MM.1S (cell line): ENCODE measurements around the gene EXOC7.

Experiments used
- EZH2 ChIP-seq: fragments of 300-600 bp; sonication (generic); optimal IDR thresholded peaks from 2 replicates; pipeline ENCODE3; 2017; ENCODE audit warnings: low read depth, mild to moderate bottlenecking, antibody characterized with exemption, low read length, mixed read lengths
- EZH2phosphoT487 ChIP-seq: fragments of 300-600 bp; sonication (generic); IDR thresholded peaks from 2 replicates; pipeline ENCODE4 v1.6.1; 2018; ENCODE audit warnings: antibody characterized with exemption, low read length
- TF ChIP-seq, protein P1 (sequence below): fragments of 300-600 bp; sonication (generic); IDR thresholded peaks from 2 replicates; pipeline ENCODE4 v1.5.1; 2016; ENCODE audit warnings: antibody characterized with exemption, low read length, mixed read lengths

DNA sequence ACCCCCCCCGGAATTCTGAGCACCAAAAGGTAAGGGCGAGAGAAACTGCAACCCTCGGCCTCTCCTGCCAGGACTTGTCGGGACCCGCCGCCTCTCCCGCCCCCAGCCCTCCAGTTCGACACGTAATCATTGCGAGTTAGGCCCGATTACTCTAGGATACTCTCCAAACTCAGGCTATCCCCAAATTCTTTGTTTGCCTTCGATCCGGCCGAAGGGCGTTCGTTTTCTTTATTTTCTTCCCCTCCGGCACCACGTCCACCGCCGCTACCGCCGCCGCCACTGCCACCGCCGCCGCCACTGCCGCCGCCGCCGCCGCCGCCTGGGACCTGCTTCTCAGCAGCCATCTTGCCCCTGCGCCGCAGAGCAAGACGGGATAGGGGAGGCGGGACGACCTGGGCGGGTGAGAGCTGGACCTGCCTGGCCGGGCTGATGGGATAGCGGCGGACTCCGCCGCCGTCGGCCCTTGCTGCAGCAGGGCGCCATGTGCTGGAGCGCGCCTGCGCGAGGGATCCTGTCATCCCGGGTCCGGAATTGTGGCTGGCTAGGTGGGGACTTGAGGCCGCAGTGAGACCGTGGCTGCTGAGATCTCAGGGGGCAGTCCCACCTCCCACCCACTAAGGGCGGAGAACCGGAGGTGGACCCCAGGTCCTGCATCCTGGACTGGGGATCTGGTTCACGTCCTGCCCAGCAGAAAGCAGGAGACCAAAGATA, 31.3 kb downstream of the EXOC7 start, which contains the start of gene SRP68:
- TF ChIP-seq, protein P1, sequence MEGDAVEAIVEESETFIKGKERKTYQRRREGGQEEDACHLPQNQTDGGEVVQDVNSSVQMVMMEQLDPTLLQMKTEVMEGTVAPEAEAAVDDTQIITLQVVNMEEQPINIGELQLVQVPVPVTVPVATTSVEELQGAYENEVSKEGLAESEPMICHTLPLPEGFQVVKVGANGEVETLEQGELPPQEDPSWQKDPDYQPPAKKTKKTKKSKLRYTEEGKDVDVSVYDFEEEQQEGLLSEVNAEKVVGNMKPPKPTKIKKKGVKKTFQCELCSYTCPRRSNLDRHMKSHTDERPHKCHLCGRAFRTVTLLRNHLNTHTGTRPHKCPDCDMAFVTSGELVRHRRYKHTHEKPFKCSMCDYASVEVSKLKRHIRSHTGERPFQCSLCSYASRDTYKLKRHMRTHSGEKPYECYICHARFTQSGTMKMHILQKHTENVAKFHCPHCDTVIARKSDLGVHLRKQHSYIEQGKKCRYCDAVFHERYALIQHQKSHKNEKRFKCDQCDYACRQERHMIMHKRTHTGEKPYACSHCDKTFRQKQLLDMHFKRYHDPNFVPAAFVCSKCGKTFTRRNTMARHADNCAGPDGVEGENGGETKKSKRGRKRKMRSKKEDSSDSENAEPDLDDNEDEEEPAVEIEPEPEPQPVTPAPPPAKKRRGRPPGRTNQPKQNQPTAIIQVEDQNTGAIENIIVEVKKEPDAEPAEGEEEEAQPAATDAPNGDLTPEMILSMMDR: no peak
- TF ChIP-seq EZH2: no peak
- TF ChIP-seq EZH2phosphoT487: no peak
